ENCODE results near the gene ANKLE1. TPM values are rescaled to one million over a fixed set of nuclear protein-coding genes. Genes with fewer than 3 reads are reported as not detected.
A peak's percentile ranks its signal among the peaks of the same experiment; 100 is the strongest.

ANKLE1 gene
- total RNA-seq, 1 donor from 2014 or later = 0.17 TPM

DNA sequence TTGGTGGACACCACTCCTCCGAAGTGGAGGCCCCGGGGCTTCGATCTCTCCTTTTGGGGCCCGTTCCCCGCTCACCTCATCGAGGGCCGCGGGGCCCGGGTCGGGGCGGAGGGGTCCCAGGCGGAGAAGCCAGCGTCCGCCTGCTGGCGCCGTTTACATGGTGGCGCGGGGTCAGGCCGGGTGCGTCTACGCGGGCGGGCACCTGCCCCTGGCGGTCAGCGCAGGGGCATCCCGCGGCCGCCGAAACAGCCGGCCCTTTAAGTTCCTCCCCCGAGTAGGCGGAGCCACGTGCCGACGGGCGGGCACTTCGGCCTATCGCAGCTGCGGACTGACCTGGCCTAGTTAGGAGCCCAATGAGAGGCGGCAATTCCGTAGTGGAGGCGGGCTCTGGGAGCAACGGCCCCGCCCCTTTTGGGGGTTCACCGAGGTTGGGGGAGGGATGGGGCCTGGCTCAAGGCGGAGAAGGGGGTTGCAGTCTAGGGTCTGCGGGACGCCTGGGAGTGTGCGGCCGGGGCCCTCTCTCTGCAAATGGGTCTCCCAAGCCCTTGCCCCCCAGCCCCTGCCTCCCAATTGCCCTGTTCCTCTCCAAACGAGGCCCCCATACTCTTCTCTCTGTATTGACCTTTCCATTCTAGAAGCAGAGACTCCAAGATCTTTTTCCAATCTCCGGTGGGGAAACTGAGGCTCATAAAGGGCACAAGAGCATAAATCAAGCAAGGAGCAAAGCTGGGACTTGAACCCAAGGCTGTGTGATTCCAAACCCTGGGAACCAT lies 21.7 kb downstream of the ANKLE1 start, which contains the start of gene ABHD8:
ABHD8 (minus strand) TSS at position 259 of the 773 bp plus-strand sequence. CDS start 1,809 bp downstream, outside the sequence.
- TF ChIP-seq, protein P1, sequence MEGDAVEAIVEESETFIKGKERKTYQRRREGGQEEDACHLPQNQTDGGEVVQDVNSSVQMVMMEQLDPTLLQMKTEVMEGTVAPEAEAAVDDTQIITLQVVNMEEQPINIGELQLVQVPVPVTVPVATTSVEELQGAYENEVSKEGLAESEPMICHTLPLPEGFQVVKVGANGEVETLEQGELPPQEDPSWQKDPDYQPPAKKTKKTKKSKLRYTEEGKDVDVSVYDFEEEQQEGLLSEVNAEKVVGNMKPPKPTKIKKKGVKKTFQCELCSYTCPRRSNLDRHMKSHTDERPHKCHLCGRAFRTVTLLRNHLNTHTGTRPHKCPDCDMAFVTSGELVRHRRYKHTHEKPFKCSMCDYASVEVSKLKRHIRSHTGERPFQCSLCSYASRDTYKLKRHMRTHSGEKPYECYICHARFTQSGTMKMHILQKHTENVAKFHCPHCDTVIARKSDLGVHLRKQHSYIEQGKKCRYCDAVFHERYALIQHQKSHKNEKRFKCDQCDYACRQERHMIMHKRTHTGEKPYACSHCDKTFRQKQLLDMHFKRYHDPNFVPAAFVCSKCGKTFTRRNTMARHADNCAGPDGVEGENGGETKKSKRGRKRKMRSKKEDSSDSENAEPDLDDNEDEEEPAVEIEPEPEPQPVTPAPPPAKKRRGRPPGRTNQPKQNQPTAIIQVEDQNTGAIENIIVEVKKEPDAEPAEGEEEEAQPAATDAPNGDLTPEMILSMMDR (IDR thresholded peaks at IDR 0.05; ENCODE audit: insufficient read depth, low read length, poor library complexity, severe bottlenecking) = peak; percentile 30
- peak within 1 kb of the TSS; percentile 70 for H3K4me3 ChIP-seq (ENCODE audit: low read depth, low read length)

DNA sequence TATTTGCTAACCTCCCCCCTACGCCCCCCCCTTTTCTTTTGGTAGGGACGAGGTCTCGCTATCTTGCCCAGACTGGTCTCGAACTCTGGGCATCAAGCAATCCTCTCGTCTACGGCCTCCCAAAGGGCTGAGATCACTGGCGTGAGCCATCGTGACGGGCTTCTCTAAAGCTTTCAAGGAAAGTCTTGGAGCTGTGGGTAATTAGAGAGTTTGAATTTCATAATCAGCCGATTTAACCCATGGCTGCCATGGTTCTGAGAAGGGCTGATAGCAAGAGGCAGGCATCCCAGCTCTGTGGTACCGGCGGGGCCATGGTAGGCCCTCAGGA lies 22.2 kb downstream of the ANKLE1 start:
- Histone ChIP-seq H3K36me3 (ENCODE audit: control insufficient read depth, insufficient read depth, low read length) (peaks cover 1% of the 10 kb centered on the region), H3K4me3 (ENCODE audit: low read depth, low read length) (no peak overlapping the region), H3K27me3 (ENCODE audit: control insufficient read depth, insufficient read depth, low read length) (no peaks in the 10 kb centered on the region)
- TF ChIP-seq, protein P1 (IDR thresholded peaks at IDR 0.05; ENCODE audit: insufficient read depth, low read length, poor library complexity, severe bottlenecking) = no peak
- no peak for DNase-seq (ENCODE audit: low read depth)

More for the DNA sequence above, 21.7 kb downstream of the ANKLE1 start, which contains the start of gene ABHD8:
- no peaks in the 10 kb centered on the region for H3K27me3 ChIP-seq (ENCODE audit: control insufficient read depth, insufficient read depth, low read length)
- peaks cover 3% of the 10 kb centered on the region for H3K36me3 ChIP-seq (ENCODE audit: control insufficient read depth, insufficient read depth, low read length)
- DNase-seq (ENCODE audit: low read depth) = peak; percentile 75

DNA sequence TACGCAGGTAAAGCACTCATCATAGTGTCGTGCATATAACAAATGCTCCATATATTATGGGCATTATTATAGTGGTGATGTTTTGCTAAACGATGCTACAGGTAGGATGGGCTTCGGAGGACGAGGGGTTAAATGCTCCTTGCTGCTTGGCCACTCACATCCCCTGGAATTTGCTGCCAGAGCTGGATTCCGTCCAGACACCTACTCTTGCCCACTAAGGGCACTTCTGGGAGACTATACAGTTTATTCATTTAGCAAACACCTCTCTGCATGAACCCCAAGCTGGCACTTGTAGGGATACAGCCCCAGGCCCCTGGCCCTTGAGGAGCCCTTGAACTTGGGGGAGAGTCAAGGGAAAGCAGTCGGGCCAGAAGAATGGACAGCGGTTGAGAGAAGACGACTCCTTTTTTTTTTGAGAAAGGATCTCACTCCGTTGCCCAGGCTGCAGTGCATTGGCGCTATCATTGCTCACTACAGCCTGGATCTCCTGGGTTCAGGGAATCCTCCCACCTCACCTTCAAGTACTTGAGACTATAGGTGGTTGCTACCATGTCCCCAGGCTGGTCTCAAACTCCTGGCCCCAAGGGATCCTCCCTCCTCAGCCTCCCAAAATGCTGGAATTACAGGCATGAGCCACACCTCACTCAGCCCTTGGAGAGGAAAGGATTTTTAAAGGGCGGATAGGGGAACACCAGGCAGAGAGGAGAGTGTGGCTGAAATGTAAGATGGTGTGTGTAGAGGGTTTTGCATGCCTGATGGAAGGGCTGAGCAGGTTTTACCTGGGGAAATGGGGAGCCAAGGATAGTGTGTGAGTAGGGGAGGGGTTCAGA lies 22.9 kb downstream of the ANKLE1 start:
- H3K36me3 ChIP-seq (ENCODE audit: control insufficient read depth, insufficient read depth, low read length) = peaks cover 1% of the 10 kb centered on the region
- no peaks in the 10 kb centered on the region for H3K27me3 ChIP-seq (ENCODE audit: control insufficient read depth, insufficient read depth, low read length)
- DNase-seq (ENCODE audit: low read depth) = no peak
- H3K4me3 ChIP-seq (ENCODE audit: low read depth, low read length) = no peak overlapping the region
- TF ChIP-seq, protein P1 (IDR thresholded peaks at IDR 0.05; ENCODE audit: insufficient read depth, low read length, poor library complexity, severe bottlenecking) = no peak

DNA sequence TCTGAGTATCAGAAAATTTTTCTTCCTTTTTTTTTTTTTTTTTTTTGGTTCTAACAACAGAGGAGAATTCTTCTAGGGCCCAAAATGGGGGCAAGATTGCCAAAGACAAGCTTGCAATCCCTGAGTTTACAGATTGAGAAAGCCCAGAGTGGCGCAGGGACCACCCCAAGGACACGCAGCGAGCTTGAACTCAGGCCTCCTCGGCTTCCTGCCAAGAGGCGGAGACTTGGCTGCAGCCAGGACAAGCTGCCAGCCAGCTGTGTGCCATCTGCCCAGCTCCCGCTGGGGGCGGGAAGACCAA lies 23.5 kb downstream of the ANKLE1 start:
- TF ChIP-seq, protein P1 (IDR thresholded peaks at IDR 0.05; ENCODE audit: insufficient read depth, low read length, poor library complexity, severe bottlenecking) = no peak
- H3K27me3 ChIP-seq (ENCODE audit: control insufficient read depth, insufficient read depth, low read length) = no peaks in the 10 kb centered on the region
- DNase-seq (ENCODE audit: low read depth) = no peak
- peaks cover 1% of the 10 kb centered on the region for H3K36me3 ChIP-seq (ENCODE audit: control insufficient read depth, insufficient read depth, low read length)
- H3K4me3 ChIP-seq (ENCODE audit: low read depth, low read length) = no peak overlapping the region

DNA sequence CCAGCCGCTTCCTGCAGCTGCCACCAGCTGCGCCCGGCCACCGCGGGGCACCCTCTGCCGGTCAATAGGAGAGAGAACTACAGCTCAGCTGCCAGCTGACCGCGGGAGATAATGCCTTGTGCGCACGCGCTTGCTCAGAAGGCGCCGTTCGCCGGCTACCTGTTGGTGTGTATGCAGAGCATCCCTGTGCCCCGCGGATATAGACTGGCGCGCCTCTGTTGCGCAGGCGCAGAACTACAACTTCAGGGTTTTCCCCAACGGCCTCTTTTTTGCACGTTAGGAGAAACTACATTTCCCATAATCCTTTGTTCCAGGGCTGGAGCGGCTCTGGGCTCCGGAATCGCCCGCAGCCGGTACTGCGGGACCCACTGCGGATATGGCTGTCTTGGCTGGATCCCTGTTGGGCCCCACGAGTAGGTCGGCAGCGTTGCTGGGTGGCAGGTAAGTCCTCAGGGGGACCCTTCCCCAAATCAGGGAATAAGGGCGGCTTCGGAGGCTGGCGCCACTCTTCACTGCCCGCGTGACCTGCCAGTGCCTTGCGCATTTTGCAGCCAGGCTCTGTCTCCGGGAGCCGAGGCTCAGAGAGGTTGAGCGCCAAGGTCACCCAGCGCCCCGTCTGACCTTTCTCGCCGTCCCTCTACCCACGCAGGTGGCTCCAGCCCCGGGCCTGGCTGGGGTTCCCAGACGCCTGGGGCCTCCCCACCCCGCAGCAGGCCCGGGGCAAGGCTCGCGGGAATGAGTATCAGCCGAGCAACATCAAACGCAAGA lies 24.0 kb downstream of the ANKLE1 start, which contains the start of gene MRPL34:
MRPL34 (plus strand) TSS at position 356 of the 768 bp plus-strand sequence; CDS start at position 377, 21 bp downstream.
- Histone ChIP-seq H3K27me3 (ENCODE audit: control insufficient read depth, insufficient read depth, low read length) (no peaks in the 10 kb centered on the region), H3K36me3 (ENCODE audit: control insufficient read depth, insufficient read depth, low read length) (peaks cover 1% of the 10 kb centered on the region), H3K4me3 (ENCODE audit: low read depth, low read length) (peak within 1 kb of the TSS; percentile 62)
- peak; percentile 97 for DNase-seq (ENCODE audit: low read depth)
- TF ChIP-seq, protein P1 (IDR thresholded peaks at IDR 0.05; ENCODE audit: insufficient read depth, low read length, poor library complexity, severe bottlenecking) = peak; percentile 87
